Lower leg skin (tissue), 3 donors: ENCODE results near the gene INO80B.

ENCODE experiments used
- POLR2A ChIP-seq, 2 donors: fragments of 450-650 bp; IDR thresholded peaks; one replicate each; pipeline ENCODE4 v1.6.1; 2016 to 2017; ENCODE audit warnings: antibody characterized with exemption in 2 of 2, mild to moderate bottlenecking in 1 of 2, moderate library complexity in 1 of 2
- TF ChIP-seq, protein P1 (sequence below), 3 donors: fragments of 450-650 bp; IDR thresholded peaks; one replicate each; pipeline ENCODE4 v1.5.1; 2016; ENCODE audit warnings: antibody characterized with exemption in 3 of 3, mild to moderate bottlenecking in 3 of 3, moderate library complexity in 2 of 3

- TF ChIP-seq, protein P1, sequence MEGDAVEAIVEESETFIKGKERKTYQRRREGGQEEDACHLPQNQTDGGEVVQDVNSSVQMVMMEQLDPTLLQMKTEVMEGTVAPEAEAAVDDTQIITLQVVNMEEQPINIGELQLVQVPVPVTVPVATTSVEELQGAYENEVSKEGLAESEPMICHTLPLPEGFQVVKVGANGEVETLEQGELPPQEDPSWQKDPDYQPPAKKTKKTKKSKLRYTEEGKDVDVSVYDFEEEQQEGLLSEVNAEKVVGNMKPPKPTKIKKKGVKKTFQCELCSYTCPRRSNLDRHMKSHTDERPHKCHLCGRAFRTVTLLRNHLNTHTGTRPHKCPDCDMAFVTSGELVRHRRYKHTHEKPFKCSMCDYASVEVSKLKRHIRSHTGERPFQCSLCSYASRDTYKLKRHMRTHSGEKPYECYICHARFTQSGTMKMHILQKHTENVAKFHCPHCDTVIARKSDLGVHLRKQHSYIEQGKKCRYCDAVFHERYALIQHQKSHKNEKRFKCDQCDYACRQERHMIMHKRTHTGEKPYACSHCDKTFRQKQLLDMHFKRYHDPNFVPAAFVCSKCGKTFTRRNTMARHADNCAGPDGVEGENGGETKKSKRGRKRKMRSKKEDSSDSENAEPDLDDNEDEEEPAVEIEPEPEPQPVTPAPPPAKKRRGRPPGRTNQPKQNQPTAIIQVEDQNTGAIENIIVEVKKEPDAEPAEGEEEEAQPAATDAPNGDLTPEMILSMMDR (IDR thresholded peaks at IDR 0.05), result no peak
- TF ChIP-seq POLR2A (IDR thresholded peaks at IDR 0.05), result no peak
Observed at GRCh38 chr2:74474899-74475298, 20.0 kb downstream of the INO80B start.
